NCI-H774 (cell line): ENCODE measurements around the gene ZDHHC13.

Source experiments
- DNase-seq: peaks from one replicate; lab custom pipeline; 2025; lab: John Stamatoyannopoulos, UW

The ZDHHC13 gene

GRCh38 chr11:19164881-19165280, 47.9 kb downstream of the ZDHHC13 start:
- no peak for DNase-seq

- no peak for DNase-seq
Observed at GRCh38 chr11:19168090-19168489, 51.1 kb downstream of the ZDHHC13 start.

- DNase-seq: no peak
Observed at GRCh38 chr11:19173004-19173689, 56.2 kb downstream of the ZDHHC13 start.

- no peak for DNase-seq
Observed at GRCh38 chr11:19173964-19174638, 57.1 kb downstream of the ZDHHC13 start.

- no peak for DNase-seq
Observed at GRCh38 chr11:19176629-19177186, 59.7 kb downstream of the ZDHHC13 start.

- no peak for DNase-seq
Observed at GRCh38 chr11:19181531-19182261, 64.7 kb downstream of the ZDHHC13 start.

GRCh38 chr11:19183646-19184045, 66.7 kb downstream of the ZDHHC13 start:
- DNase-seq: no peak

- no peak for DNase-seq
Observed at GRCh38 chr11:19185036-19185435, 68.1 kb downstream of the ZDHHC13 start.

GRCh38 chr11:19185516-19186052, 68.6 kb downstream of the ZDHHC13 start:
- no peak for DNase-seq

- DNase-seq: no peak
Observed at GRCh38 chr11:19187114-19187832, 70.3 kb downstream of the ZDHHC13 start.

GRCh38 chr11:19187833-19188258, 70.9 kb downstream of the ZDHHC13 start:
- no peak for DNase-seq

- DNase-seq: no peak
Observed at GRCh38 chr11:19191530-19192169, 74.7 kb downstream of the ZDHHC13 start.

GRCh38 chr11:19193916-19194315, 76.9 kb downstream of the ZDHHC13 start:
- no peak for DNase-seq

GRCh38 chr11:19194620-19195308, 77.8 kb downstream of the ZDHHC13 start:
- no peak for DNase-seq

- no peak for DNase-seq
Observed at GRCh38 chr11:19196432-19196831, 79.5 kb downstream of the ZDHHC13 start.

- DNase-seq: no peak
Observed at GRCh38 chr11:19199048-19199447, 82.1 kb downstream of the ZDHHC13 start.

- DNase-seq: no peak
Observed at GRCh38 chr11:19199771-19200170, 82.8 kb downstream of the ZDHHC13 start.

- DNase-seq: no peak
Observed at GRCh38 chr11:19200410-19201201, 83.6 kb downstream of the ZDHHC13 start.

- DNase-seq: no peak
Observed at GRCh38 chr11:19201737-19202605, 85.0 kb downstream of the ZDHHC13 start, which contains the start of gene CSRP3. CSRP3 (minus strand) TSS chr11:19201983; CDS start chr11:19192448, 9,535 bp downstream.
